Measurements from ENCODE around the gene F13A1. TPM values are rescaled to one million over a fixed set of nuclear protein-coding genes. Genes with fewer than 3 reads are reported as not detected.

The F13A1 gene
- polyA plus RNA-seq, 1 donor (not counting 4 experiments of a cell fraction or from before 2014, with no cell fraction given): not detected

DNA sequence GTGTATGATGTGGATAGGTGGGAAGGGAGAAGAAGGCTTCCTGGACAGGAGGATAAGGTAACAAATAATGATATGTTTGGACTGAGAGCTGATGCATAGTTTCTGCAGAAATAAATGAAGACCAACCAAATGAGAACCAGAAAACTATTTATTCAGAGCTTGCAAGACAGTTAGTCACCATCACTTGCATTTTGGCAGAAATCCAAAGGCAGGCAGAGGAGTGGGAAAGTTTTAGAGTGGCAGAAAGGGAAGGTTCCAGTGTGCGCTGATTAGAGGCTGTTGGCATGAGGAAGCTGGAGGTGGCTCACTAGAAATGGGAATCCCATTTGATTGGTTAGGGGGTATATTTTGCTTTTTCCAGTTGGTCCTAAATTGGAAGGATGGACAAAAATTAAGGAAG is 13.0 kb upstream of the F13A1 start:
- H2AFZ ChIP-seq (ENCODE audit: control insufficient read depth, low read length): no peak overlapping the region
- no peaks in the 10 kb centered on the region for H4K20me1 ChIP-seq (ENCODE audit: control insufficient read depth, extremely low read depth, insufficient read depth, low read length)
- TF ChIP-seq EZH2 (IDR thresholded peaks at IDR 0.05; ENCODE audit: low read length): no peak
- TF ChIP-seq, protein P1, sequence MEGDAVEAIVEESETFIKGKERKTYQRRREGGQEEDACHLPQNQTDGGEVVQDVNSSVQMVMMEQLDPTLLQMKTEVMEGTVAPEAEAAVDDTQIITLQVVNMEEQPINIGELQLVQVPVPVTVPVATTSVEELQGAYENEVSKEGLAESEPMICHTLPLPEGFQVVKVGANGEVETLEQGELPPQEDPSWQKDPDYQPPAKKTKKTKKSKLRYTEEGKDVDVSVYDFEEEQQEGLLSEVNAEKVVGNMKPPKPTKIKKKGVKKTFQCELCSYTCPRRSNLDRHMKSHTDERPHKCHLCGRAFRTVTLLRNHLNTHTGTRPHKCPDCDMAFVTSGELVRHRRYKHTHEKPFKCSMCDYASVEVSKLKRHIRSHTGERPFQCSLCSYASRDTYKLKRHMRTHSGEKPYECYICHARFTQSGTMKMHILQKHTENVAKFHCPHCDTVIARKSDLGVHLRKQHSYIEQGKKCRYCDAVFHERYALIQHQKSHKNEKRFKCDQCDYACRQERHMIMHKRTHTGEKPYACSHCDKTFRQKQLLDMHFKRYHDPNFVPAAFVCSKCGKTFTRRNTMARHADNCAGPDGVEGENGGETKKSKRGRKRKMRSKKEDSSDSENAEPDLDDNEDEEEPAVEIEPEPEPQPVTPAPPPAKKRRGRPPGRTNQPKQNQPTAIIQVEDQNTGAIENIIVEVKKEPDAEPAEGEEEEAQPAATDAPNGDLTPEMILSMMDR (optimal IDR thresholded peaks at IDR 0.05 in 1 of 3, IDR thresholded peaks at IDR 0.05 in 1 of 3, conservative IDR thresholded peaks at IDR 0.05 in 1 of 3; ENCODE audit: extremely low read depth in 1 of 3, insufficient read depth in 2 of 3, low read length in 3 of 3): no peak
- no peaks in the 10 kb centered on the region for H3K36me3 ChIP-seq (ENCODE audit: control insufficient read depth in 2 of 2, extremely low read depth in 1 of 2, insufficient read depth in 2 of 2, low read length in 2 of 2)
- DNase-seq (ENCODE audit: low read depth, low spot score): no peak
- H3K9me1 ChIP-seq (ENCODE audit: control insufficient read depth, extremely low read depth, insufficient read depth, low read length): no peaks in the 10 kb centered on the region
- no peaks in the 10 kb centered on the region for H3K79me2 ChIP-seq (ENCODE audit: control insufficient read depth, insufficient read depth, low read length)
- no peaks in the 10 kb centered on the region for H3K9me3 ChIP-seq (ENCODE audit: control insufficient read depth, low read depth, low read length)
- FAIRE-seq: no peak
- no peaks in the 10 kb centered on the region for H3K4me1 ChIP-seq (ENCODE audit: control insufficient read depth, extremely low read depth, insufficient read depth, low read length)
- H3K4me2 ChIP-seq (ENCODE audit: control insufficient read depth, extremely low read depth, insufficient read depth, low read depth, low read length): no peak overlapping the region
- H3K27ac ChIP-seq (ENCODE audit: control insufficient read depth, insufficient read depth, low read length): no peak overlapping the region
- H3K27me3 ChIP-seq (ENCODE audit: control insufficient read depth, extremely low read depth, insufficient read depth, low read length): no peaks in the 10 kb centered on the region
- H3K9ac ChIP-seq (ENCODE audit: control insufficient read depth, extremely low read depth, insufficient read depth, low read length): no peak overlapping the region
- dilution Hi-C loops (cut with MboI; ENCODE audit: extremely low pct_ligation_motif_present, low sequenced_read_pairs): no loop called here
- no peak overlapping the region for H3K4me3 ChIP-seq (ENCODE audit: control insufficient read depth in 2 of 3, extremely low read depth in 1 of 3, insufficient read depth in 2 of 3, low read depth in 1 of 3, low read length in 3 of 3)

DNA sequence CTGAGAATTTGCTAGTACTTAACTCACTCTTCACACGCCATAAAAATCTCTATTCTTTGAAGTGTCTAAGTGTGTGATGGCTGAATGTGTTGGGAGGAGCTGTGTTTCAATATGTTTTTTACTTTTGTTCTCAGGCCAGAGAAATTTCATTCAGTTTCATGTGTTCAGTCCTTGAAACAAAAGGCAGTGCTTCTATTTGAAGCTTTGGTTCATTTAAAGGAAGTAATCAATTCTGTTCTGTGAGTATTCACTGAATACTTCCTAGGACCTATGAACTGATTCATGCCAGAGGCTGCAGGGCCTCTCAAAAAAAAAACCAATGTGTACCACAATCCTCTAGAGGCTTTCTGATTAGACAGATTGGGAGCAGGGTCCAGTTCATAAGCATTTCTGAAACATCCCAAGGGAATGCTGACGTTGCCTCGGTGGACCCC is 12.4 kb upstream of the F13A1 start:
- Histone ChIP-seq H3K4me2 (ENCODE audit: control insufficient read depth, extremely low read depth, insufficient read depth, low read depth, low read length) (no peak overlapping the region), H3K4me3 (ENCODE audit: control insufficient read depth in 2 of 3, extremely low read depth in 1 of 3, insufficient read depth in 2 of 3, low read depth in 1 of 3, low read length in 3 of 3) (no peak overlapping the region)
- FAIRE-seq: no peak

More for the DNA sequence above, 12.4 kb upstream of the F13A1 start:
- Histone ChIP-seq H3K27me3 (ENCODE audit: control insufficient read depth, extremely low read depth, insufficient read depth, low read length) (no peaks in the 10 kb centered on the region), H3K36me3 (ENCODE audit: control insufficient read depth in 2 of 2, extremely low read depth in 1 of 2, insufficient read depth in 2 of 2, low read length in 2 of 2) (no peaks in the 10 kb centered on the region), H3K27ac (ENCODE audit: control insufficient read depth, insufficient read depth, low read length) (no peak overlapping the region), H3K9me3 (ENCODE audit: control insufficient read depth, low read depth, low read length) (no peaks in the 10 kb centered on the region), H3K9me1 (ENCODE audit: control insufficient read depth, extremely low read depth, insufficient read depth, low read length) (no peaks in the 10 kb centered on the region), H3K79me2 (ENCODE audit: control insufficient read depth, insufficient read depth, low read length) (no peaks in the 10 kb centered on the region), H3K4me1 (ENCODE audit: control insufficient read depth, extremely low read depth, insufficient read depth, low read length) (no peaks in the 10 kb centered on the region), H2AFZ (ENCODE audit: control insufficient read depth, low read length) (no peak overlapping the region), H3K9ac (ENCODE audit: control insufficient read depth, extremely low read depth, insufficient read depth, low read length) (no peak overlapping the region), H4K20me1 (ENCODE audit: control insufficient read depth, extremely low read depth, insufficient read depth, low read length) (no peaks in the 10 kb centered on the region)
- dilution Hi-C loops (cut with MboI; ENCODE audit: extremely low pct_ligation_motif_present, low sequenced_read_pairs): no loop called here
- no peak for TF ChIP-seq EZH2 (IDR thresholded peaks at IDR 0.05; ENCODE audit: low read length)
- TF ChIP-seq, protein P1 (optimal IDR thresholded peaks at IDR 0.05 in 1 of 3, IDR thresholded peaks at IDR 0.05 in 1 of 3, conservative IDR thresholded peaks at IDR 0.05 in 1 of 3; ENCODE audit: extremely low read depth in 1 of 3, insufficient read depth in 2 of 3, low read length in 3 of 3): no peak
- no peak for DNase-seq (ENCODE audit: low read depth, low spot score)

Data from keratinocyte (primary cell).